GM23338 (cell line): ENCODE results near the gene PPP2R1A. TPM values are rescaled to one million over a fixed set of nuclear protein-coding genes. Genes with fewer than 3 reads are reported as not detected.

Experiments
- ATAC-seq: fragments of 200-7000 bp; cut with Tn5 transposase; 3 replicates; pipeline ENCODE4 v1.9.1; 2020
- DNase-seq: peaks from one replicate; pipeline ENCODE4 v3.0.0-alpha.2; 2015; ENCODE audit warnings: low spot score
- H2AFZ ChIP-seq: fragments of 200-600 bp; sonication (generic); 2 replicates; pipeline ENCODE4 v1.8.0; 2016; ENCODE audit warnings: antibody characterized with exemption, mild to moderate bottlenecking, moderate library complexity
- H3F3A ChIP-seq: fragments of 200-600 bp; sonication (generic); replicated peaks from 2 replicates; pipeline ENCODE4 v1.8.0; 2017; ENCODE audit warnings: antibody characterized with exemption, mixed run types, low read depth
- H3K27ac ChIP-seq: fragments of 200-600 bp; sonication (generic); 2 replicates; pipeline ENCODE4 v1.6.1; 2016; ENCODE audit warnings: low read depth
- H3K27me3 ChIP-seq: fragments of 200-600 bp; sonication (generic); 2 replicates; pipeline ENCODE4 v1.8.0; 2016; ENCODE audit warnings: mild to moderate bottlenecking, mixed run types, moderate library complexity; ENCODE audit not compliant: insufficient read depth
- H3K36me3 ChIP-seq: fragments of 200-600 bp; sonication (generic); 2 replicates; pipeline ENCODE4 v1.8.0; 2016; ENCODE audit warnings: mild to moderate bottlenecking; ENCODE audit not compliant: insufficient read depth
- H3K4me1 ChIP-seq: fragments of 200-600 bp; sonication (generic); 2 replicates; pipeline ENCODE4 v1.8.0; 2016; ENCODE audit warnings: mild to moderate bottlenecking, moderate library complexity; ENCODE audit not compliant: insufficient read depth
- H3K4me2 ChIP-seq: fragments of 200-600 bp; sonication (generic); 2 replicates; pipeline ENCODE4 v1.7.1; 2017; ENCODE audit warnings: mixed run types
- H3K4me3 ChIP-seq: fragments of 200-600 bp; sonication (generic); 2 replicates; pipeline ENCODE4 v1.6.1; 2016; ENCODE audit warnings: mixed run types
- H3K79me2 ChIP-seq: fragments of 200-600 bp; sonication (generic); replicated peaks from 2 replicates; pipeline ENCODE4 v1.8.0; 2017; ENCODE audit warnings: mild to moderate bottlenecking; ENCODE audit not compliant: insufficient read depth
- H3K9me2 ChIP-seq: fragments of 200-600 bp; sonication (generic); 2 replicates; pipeline ENCODE4 v1.8.0; 2017; ENCODE audit not compliant: insufficient read depth
- H4K20me1 ChIP-seq: fragments of 200-600 bp; sonication (generic); replicated peaks from 2 replicates; pipeline ENCODE4 v1.8.0; 2017; ENCODE audit warnings: mild to moderate bottlenecking; ENCODE audit not compliant: insufficient read depth
- H3K27ac Mint-ChIP-seq: 2 replicates; pipeline ENCODE4 v1.8.0; 2020; ENCODE audit warnings: inconsistent platforms, mild to moderate bottlenecking, moderate library complexity, mixed read lengths
- H3K27me3 Mint-ChIP-seq: 3 replicates; pipeline ENCODE4 v1.8.0; 2022; ENCODE audit warnings: low read depth, mild to moderate bottlenecking, moderate library complexity, mixed read lengths, inconsistent platforms; ENCODE audit not compliant: insufficient read depth, poor library complexity
- H3K36me3 Mint-ChIP-seq: 3 replicates; pipeline ENCODE4 v1.8.0; 2021; ENCODE audit warnings: low read depth, mild to moderate bottlenecking, inconsistent platforms, moderate library complexity, mixed read lengths
- H3K4me1 Mint-ChIP-seq: 3 replicates; pipeline ENCODE4 v1.8.0; 2020; ENCODE audit warnings: mild to moderate bottlenecking, inconsistent platforms, mixed read lengths
- H3K4me3 Mint-ChIP-seq: 3 replicates; pipeline ENCODE4 v1.8.0; 2021; ENCODE audit warnings: moderate library complexity, mild to moderate bottlenecking, inconsistent platforms, mixed read lengths
- H3K9me3 Mint-ChIP-seq: 3 replicates; pipeline ENCODE4 v1.8.0; 2020; ENCODE audit warnings: moderate library complexity, mild to moderate bottlenecking, inconsistent platforms, mixed read lengths
- CREB1 ChIP-seq: fragments of 250-450 bp; sonication (Bioruptor Pico); IDR thresholded peaks from 2 replicates; pipeline ENCODE4 v1.5.0; 2020; ENCODE audit warnings: low read depth, mild to moderate bottlenecking, moderate library complexity
- CTCF ChIP-seq, 2 experiments: fragments of 200-600 bp in 1 of 2; sonication (generic) in 1 of 2; conservative IDR thresholded peaks; 2 replicates each; pipeline versions ENCODE4 v1.5.1 to v1.6.1; 2016 to 2017; ENCODE audit warnings: antibody characterized with exemption in 2 of 2, low read depth in 2 of 2, mild to moderate bottlenecking in 2 of 2, moderate library complexity in 1 of 2
- ETS1 ChIP-seq: IDR thresholded peaks from 2 replicates; pipeline ENCODE4 v1.6.1; 2016; ENCODE audit warnings: antibody characterized with exemption
- NANOG ChIP-seq: IDR thresholded peaks from 2 replicates; pipeline ENCODE4 v1.6.1; 2016; ENCODE audit warnings: antibody characterized with exemption, borderline replicate concordance
- POLR2AphosphoS5 ChIP-seq: IDR thresholded peaks from 2 replicates; pipeline ENCODE4 v1.6.1; 2016; ENCODE audit warnings: antibody characterized with exemption, low read depth
- REST ChIP-seq: IDR thresholded peaks from one replicate; pipeline ENCODE4 v1.6.1; 2018; ENCODE audit warnings: antibody characterized with exemption; ENCODE audit not compliant: unreplicated experiment
- ZNF331 ChIP-seq: fragments of 250-450 bp; sonication (Bioruptor Pico); IDR thresholded peaks from 2 replicates; pipeline ENCODE4 v1.5.0; 2020; ENCODE audit warnings: low read depth, mild to moderate bottlenecking, moderate library complexity
- ZNF462 ChIP-seq: fragments of 250-450 bp; sonication (Bioruptor Pico); IDR thresholded peaks from 2 replicates; pipeline ENCODE4 v1.5.0; 2020; ENCODE audit warnings: mild to moderate bottlenecking, moderate library complexity
- polyA plus RNA-seq: library from polyadenylated mRNA; unstranded; fragments of >200 nt; fragmentation: Nextera tagmentation; extraction: Ambion mirVana; gene quantifications from 2 replicates; pipeline ENCODE4 v1.2.1, GENCODE V29; 2016
- total RNA-seq: library from RNA; depleted of rRNA; stranded (reverse); fragments of >200 nt; shearing (Covaris generic); gene quantifications from 2 replicates; pipeline ENCODE4 v1.2.3, GENCODE V29; 2014

PPP2R1A gene
- total and polyA plus RNA-seq, 2 experiments from 2014 or later, result 212 to 381 TPM

- Mint-ChIP-seq H3K4me1 (peaks cover 15% of the 10 kb centered on the region; the same call in 2 of the 3 replicates), H3K36me3 (peaks cover 29% of the 10 kb centered on the region), H3K27me3 (peaks cover 4% of the 10 kb centered on the region), H3K27ac (no peak overlapping the region), H3K9me3 (peaks cover 34% of the 10 kb centered on the region), H3K4me3 (no peak overlapping the region; the same call in 2 of the 3 replicates)
- Histone ChIP-seq H3K4me3 (no peak overlapping the region), H3K79me2 (peaks cover 18% of the 10 kb centered on the region), H2AFZ (no peak overlapping the region), H3K4me2 (no peak overlapping the region), H3F3A (peaks cover 6% of the 10 kb centered on the region; the same call in 1 of the 2 replicates), H3K27ac (no peak overlapping the region), H3K4me1 (peaks cover 8% of the 10 kb centered on the region; the same call in 1 of the 2 replicates), H3K9me2 (peaks cover 5% of the 10 kb centered on the region; the same call in 1 of the 2 replicates), H3K36me3 (peaks cover 2% of the 10 kb centered on the region; the same call in 1 of the 2 replicates), H4K20me1 (no peaks in the 10 kb centered on the region), H3K27me3 (no peaks in the 10 kb centered on the region)
- TF ChIP-seq ETS1 (no peak), ZNF462 (no peak), POLR2AphosphoS5 (no peak), CREB1 (CRISPR knock-in tag) (no peak), REST (no peak), ZNF331 (CRISPR knock-in tag) (no peak), NANOG (no peak), CTCF (conservative IDR thresholded peaks at IDR 0.05; ENCODE audit: low read depth in 2 of 2) (no peak)
- DNase-seq, result no peak
- ATAC-seq, result no peak
Measured at GRCh38 chr19:52142001-52142595, 47.8 kb upstream of the PPP2R1A start.
